Right atrium auricular region (tissue), 2 donors: ENCODE measurements around the gene OR6C6. TPM values are rescaled to one million over a fixed set of nuclear protein-coding genes. Genes with fewer than 3 reads are reported as not detected.

ENCODE experiments used
- DNase-seq: peaks from one replicate; pipeline ENCODE4 v3.0.0-alpha.2; 2019; ENCODE audit warnings: low spot score
- H3K27ac ChIP-seq, 2 donors: fragments of 200-600 bp; sonication (generic); 1 replicate in 1 of 2; 2 replicates in 1 of 2; pipeline ENCODE4 v1.5.1; 2016 to 2019
- H3K27me3 ChIP-seq, 2 donors: fragments of 200-600 bp; sonication (generic); one replicate each; pipeline versions ENCODE4 v1.5.1 to v1.6.0; 2017 to 2019
- H3K36me3 ChIP-seq: fragments of 200-600 bp; sonication (generic); one replicate; pipeline ENCODE4 v1.5.1; 2016
- H3K4me1 ChIP-seq, 2 donors: fragments of 200-600 bp; sonication (generic); one replicate each; pipeline versions ENCODE4 v1.5.1 to v1.6.0; 2017 to 2019
- H3K4me3 ChIP-seq, 2 donors: fragments of 200-600 bp; sonication (generic); 1 replicate in 1 of 2; 2 replicates in 1 of 2; pipeline ENCODE4 v1.5.1; 2017 to 2019; ENCODE audit warnings: mild to moderate bottlenecking in 1 of 2, moderate library complexity in 1 of 2
- H3K9me3 ChIP-seq, 2 donors: fragments of 200-600 bp; sonication (generic); one replicate each; pipeline ENCODE4 v1.5.1; 2019
- CTCF ChIP-seq, 2 donors: fragments of 200-600 bp; sonication (generic); IDR thresholded peaks; one replicate each; pipeline ENCODE4 v1.5.1; 2019; ENCODE audit warnings: antibody characterized with exemption in 2 of 2
- total RNA-seq, 2 donors: library from RNA; depleted of rRNA; stranded (reverse); fragments of >200 nt; gene quantifications; one replicate each; pipeline ENCODE4 v1.1.0, GENCODE V29; 2016

The OR6C6 gene
- total RNA-seq, 2 donors from 2014 or later = not detected

- H3K27ac ChIP-seq = no peak overlapping the region
- no peaks in the 10 kb centered on the region for H3K36me3 ChIP-seq
- no peak overlapping the region for H3K4me3 ChIP-seq
- H3K4me1 ChIP-seq = no peaks in the 10 kb centered on the region
- no peaks in the 10 kb centered on the region for H3K9me3 ChIP-seq
- TF ChIP-seq CTCF (IDR thresholded peaks at IDR 0.05) = no peak
- no peaks in the 10 kb centered on the region for H3K27me3 ChIP-seq
- no peak for DNase-seq
These were observed 50.2 kb downstream of the OR6C6 start for GRCh38 chr12:55246159-55246558.

- Histone ChIP-seq H3K27me3 (no peaks in the 10 kb centered on the region), H3K27ac (no peak within 1 kb of the TSS), H3K4me3 (no peak within 1 kb of the TSS), H3K9me3 (no peaks in the 10 kb centered on the region), H3K4me1 (no peaks in the 10 kb centered on the region), H3K36me3 (no peaks in the 10 kb centered on the region)
- TF ChIP-seq CTCF (IDR thresholded peaks at IDR 0.05) = no peak
- DNase-seq = no peak
These were observed 52.1 kb downstream of the OR6C6 start, which contains the start of gene OR6C74 for GRCh38 chr12:55244309-55244708. Gene OR6C74 (plus strand): TSS chr12:55244609. CDS start chr12:55247288, 2,679 bp downstream.

Other genes with a start within 250 kb of the OR6C6 start
- not detected for gene OR9K2, start 170.2 kb downstream of the OR6C6 start, total RNA-seq
- gene OR10A7, start 75.5 kb downstream of the OR6C6 start, total RNA-seq = not detected
- not detected for gene OR6C74, start 52.0 kb downstream of the OR6C6 start, total RNA-seq
- not detected for gene OR6C1, start 17.8 kb upstream of the OR6C6 start, total RNA-seq
- not detected for gene OR6C3, start 34.2 kb upstream of the OR6C6 start, total RNA-seq
- not detected for gene OR6C75, start 66.4 kb upstream of the OR6C6 start, total RNA-seq
- not detected for gene OR6C65, start 104.0 kb upstream of the OR6C6 start, total RNA-seq
- not detected for gene OR6C76, start 129.7 kb upstream of the OR6C6 start, total RNA-seq
- gene OR6C2, start 147.5 kb upstream of the OR6C6 start, total RNA-seq = not detected
- gene OR6C70, start 173.6 kb upstream of the OR6C6 start, total RNA-seq = not detected
- not detected for gene OR6C68, start 195.8 kb upstream of the OR6C6 start, total RNA-seq